Measurements from ENCODE around the gene TMEM151B.
A peak's percentile ranks its signal among the peaks of the same experiment; 100 is the strongest.

Gene TMEM151B

DNA sequence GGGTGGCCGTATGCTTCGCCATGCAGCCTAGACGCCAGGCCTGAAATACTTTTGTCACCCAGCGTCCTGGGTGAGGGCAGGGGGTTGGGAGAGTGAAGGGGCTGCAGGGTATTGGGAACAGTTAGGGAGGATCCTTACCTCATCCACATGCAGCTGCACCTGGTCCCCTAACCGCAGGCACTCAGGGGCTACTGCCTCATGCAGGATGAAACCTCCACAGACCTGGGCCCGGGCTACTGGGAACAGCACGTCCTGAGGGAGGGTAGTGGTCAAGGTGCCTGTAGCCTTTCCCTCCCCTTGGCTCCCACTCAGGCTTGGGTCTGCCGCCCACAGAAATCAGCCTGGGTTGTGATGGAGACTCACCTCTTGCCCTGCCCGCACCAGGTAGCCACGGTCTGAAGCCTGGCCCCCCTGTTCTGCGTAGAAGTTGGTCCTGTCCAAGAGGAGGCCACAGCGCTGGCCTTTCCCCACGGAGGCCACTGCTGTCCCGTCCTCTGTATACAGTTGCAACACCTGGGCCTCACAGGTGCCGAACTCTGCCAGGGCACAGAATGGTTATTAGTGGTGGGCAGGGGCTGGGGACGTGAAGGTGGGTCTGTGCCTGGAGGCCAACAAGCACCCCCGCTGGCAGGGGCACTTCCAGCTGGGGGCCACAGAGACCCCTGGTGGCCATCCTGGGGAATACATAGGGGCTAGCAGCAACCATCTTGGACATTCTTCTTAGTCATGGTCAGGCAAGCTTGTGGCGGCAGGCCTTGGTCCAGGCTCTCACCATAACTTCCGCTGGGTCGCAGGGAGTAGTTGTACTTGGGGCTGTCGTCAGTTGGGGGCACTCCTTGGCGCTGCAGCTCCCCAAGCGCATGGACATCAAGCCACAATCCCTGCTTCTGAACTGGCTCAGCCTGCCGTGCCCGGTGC, 34.3 kb downstream of the TMEM151B start:
- DNase-seq (ENCODE audit: low read depth): peak; percentile 45
- no peak overlapping the region for H3K4me3 ChIP-seq (ENCODE audit: low read length)
- TF ChIP-seq, protein P1, sequence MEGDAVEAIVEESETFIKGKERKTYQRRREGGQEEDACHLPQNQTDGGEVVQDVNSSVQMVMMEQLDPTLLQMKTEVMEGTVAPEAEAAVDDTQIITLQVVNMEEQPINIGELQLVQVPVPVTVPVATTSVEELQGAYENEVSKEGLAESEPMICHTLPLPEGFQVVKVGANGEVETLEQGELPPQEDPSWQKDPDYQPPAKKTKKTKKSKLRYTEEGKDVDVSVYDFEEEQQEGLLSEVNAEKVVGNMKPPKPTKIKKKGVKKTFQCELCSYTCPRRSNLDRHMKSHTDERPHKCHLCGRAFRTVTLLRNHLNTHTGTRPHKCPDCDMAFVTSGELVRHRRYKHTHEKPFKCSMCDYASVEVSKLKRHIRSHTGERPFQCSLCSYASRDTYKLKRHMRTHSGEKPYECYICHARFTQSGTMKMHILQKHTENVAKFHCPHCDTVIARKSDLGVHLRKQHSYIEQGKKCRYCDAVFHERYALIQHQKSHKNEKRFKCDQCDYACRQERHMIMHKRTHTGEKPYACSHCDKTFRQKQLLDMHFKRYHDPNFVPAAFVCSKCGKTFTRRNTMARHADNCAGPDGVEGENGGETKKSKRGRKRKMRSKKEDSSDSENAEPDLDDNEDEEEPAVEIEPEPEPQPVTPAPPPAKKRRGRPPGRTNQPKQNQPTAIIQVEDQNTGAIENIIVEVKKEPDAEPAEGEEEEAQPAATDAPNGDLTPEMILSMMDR (conservative IDR thresholded peaks at IDR 0.05; ENCODE audit: low read length): peak; percentile 72

DNA sequence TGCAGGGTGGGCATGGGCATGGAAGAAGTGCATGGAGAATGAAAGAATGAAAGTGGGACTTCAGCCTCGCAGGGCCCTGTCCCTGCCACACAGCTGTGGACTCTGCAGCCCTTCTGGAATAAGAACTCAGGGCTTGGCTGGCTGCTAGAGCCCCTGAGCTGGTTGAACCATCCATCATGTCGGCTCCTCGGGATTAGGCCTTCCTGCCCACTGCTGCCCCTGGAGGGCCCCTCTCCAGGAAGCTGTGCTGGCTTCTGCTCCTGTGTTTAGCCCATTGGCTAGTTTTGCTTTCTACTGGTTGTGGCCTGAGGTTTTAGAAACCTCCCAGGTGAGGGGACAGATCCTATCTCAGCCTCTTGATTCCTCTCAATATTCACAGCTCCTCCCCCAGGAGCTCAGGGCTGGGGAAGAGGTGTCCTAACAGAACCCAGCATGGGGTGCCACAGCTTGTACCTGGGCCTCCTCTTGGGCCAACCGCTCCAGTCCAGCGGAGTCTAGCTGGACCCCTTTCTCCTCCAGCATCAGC, 35.0 kb downstream of the TMEM151B start:
- TF ChIP-seq, protein P1 (conservative IDR thresholded peaks at IDR 0.05; ENCODE audit: low read length): no peak
- no peak for DNase-seq (ENCODE audit: low read depth)
- H3K4me3 ChIP-seq (ENCODE audit: low read length): no peak overlapping the region

DNA sequence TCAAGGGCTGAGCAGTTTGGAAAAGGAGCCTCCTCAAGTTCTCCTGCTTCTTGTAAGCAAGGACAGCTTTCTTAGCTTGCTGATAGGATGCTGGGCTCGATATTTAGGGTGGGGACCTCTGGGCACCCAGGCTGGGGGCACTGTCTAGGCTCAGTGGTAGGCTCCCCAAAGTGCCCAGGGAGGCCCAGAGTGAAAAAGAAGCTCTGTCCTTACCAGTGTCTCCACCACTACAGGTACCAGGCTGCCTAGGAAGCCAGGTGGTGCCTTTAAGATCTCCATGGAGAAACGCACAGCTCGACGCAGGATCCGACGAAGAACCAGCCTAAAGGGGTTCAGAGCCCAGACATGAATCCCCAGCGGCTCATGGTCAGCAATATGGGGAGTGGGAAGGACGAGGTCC, 36.5 kb downstream of the TMEM151B start:
- H3K4me3 ChIP-seq (ENCODE audit: low read length): no peak overlapping the region
- DNase-seq (ENCODE audit: low read depth): no peak
- TF ChIP-seq, protein P1 (conservative IDR thresholded peaks at IDR 0.05; ENCODE audit: low read length): no peak

DNA sequence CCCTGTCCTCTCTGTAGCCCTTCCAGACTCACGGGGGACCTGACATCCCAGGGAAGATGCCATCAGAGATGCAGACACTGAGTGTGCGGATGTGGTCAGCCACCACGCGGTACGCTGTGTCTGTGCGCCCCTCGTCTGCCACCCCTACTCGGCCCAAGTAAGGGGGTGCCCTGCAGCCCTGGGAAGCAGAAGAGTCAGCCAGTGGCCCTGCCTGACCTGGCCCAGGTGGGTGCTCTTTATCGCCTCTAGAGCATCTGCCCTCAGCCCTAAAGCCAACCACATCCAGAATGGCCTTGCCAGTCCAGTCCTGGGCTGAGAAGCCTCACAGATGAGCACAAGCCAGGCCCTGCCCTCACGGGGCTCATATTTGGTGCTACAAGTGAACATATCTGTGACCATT, 37.0 kb downstream of the TMEM151B start:
- DNase-seq (ENCODE audit: low read depth): no peak
- H3K4me3 ChIP-seq (ENCODE audit: low read length): no peak overlapping the region
- TF ChIP-seq, protein P1 (conservative IDR thresholded peaks at IDR 0.05; ENCODE audit: low read length): no peak

DNA sequence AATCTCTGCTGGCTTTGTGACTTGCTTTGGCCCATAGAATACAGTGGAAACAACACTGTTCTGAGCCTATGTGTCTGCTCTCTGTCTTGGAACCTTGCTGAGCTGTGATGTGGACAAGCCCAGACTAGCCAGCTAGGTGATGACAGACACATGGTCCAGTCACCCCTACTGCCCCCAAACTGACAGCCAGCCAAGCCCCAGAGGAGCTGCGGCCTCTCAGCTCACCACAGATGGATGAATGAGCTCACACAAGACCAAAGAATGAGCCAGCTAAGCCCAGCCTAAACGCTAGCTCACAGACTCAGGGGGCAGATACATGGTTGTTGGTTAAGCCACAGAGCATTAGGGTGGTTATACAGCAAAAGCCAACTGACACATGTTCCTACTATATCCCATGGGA, 38.8 kb downstream of the TMEM151B start:
- no peak overlapping the region for H3K4me3 ChIP-seq (ENCODE audit: low read length)
- TF ChIP-seq, protein P1 (conservative IDR thresholded peaks at IDR 0.05; ENCODE audit: low read length): no peak
- peak; percentile 95 for DNase-seq (ENCODE audit: low read depth)

DNA sequence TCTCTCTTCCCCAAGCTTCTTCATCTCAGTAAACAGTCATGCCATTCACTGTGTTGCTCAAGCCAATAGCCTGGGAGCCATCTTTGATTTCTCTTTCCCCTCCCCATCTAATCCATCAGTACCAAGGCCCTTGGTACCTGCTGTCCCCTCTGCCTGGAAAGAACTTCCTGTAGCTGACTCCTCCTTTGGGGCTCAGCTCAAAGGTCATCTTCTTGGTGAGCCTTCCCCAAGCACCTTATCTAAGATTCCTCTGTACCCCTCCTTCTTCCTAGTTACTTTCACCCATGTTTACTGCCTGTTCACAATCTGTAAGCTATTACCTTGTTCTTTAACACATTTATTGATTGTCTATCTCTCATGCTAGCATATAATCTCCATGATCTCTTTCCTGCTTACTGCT, 39.4 kb downstream of the TMEM151B start:
- no peak overlapping the region for H3K4me3 ChIP-seq (ENCODE audit: low read length)
- TF ChIP-seq, protein P1 (conservative IDR thresholded peaks at IDR 0.05; ENCODE audit: low read length): no peak
- no peak for DNase-seq (ENCODE audit: low read depth)

DNA sequence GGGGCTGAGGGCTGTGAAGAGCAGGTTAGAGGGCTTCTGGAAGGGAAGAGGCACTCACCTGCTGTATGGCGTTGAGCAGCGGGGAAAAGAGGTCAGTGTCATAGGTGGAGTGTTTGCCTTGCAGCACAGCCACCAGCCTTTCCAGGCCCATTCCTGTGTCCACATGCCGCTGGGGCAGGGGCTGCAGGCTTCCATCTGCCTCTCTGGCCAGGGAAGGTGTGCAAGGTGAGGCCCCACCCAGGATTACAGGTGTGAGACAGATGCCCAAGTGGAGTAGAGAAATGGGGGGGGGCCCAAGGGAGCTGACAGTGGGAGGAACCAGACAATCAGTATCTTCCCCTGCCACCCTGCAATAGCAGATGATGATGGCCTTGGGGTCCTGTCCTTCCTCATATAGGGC, 40.0 kb downstream of the TMEM151B start:
- no peak for DNase-seq (ENCODE audit: low read depth)
- no peak overlapping the region for H3K4me3 ChIP-seq (ENCODE audit: low read length)
- TF ChIP-seq, protein P1 (conservative IDR thresholded peaks at IDR 0.05; ENCODE audit: low read length): no peak
